ENCODE measurements around the gene ARL6IP6. TPM values are rescaled to one million over a fixed set of nuclear protein-coding genes. Genes with fewer than 3 reads are reported as not detected.
"Not testable (repeated sequence)": the region's sequence is repeated elsewhere in the genome, so short reads cannot be mapped to it uniquely, and the experiment has no call there.

The ARL6IP6 gene
- total and polyA plus RNA-seq, 4 donors, result 19.0 to 59.5 (median 34.2) TPM

GRCh38 chr2:152717228-152718075, 968 bp upstream of the ARL6IP6 start, which contains the start of gene PRPF40A:
TSS of gene PRPF40A (minus strand) at chr2:152717461. CDS start at chr2:152717439, 22 bp downstream.
- H3K4me1 ChIP-seq (ENCODE audit: control insufficient read depth, insufficient read depth, low read length), result peaks cover 3% of the 10 kb centered on the region
- no peaks in the 10 kb centered on the region for H3K27me3 ChIP-seq (ENCODE audit: control insufficient read depth, insufficient read depth, low read length)
- peak; percentile 96 to 99 (median 96) for DNase-seq (ENCODE audit: low read depth in 4 of 6, low spot score in 6 of 6)
- H3K27ac ChIP-seq (ENCODE audit: low read depth, low read length), result peak within 1 kb of the TSS; percentile 99
- WGBS (ENCODE audit: insufficient coverage), result under 1% methylated on average over 46 of the region's 71 CpGs
- peak within 1 kb of the TSS; percentile 99 for H3K4me3 ChIP-seq (ENCODE audit: low read depth, low read length)
- H3K36me3 ChIP-seq (ENCODE audit: control insufficient read depth, insufficient read depth, low read length), result peaks cover 3% of the 10 kb centered on the region
- H3K9me3 ChIP-seq (ENCODE audit: control insufficient read depth, insufficient read depth, low read length), result no peaks in the 10 kb centered on the region

DNA sequence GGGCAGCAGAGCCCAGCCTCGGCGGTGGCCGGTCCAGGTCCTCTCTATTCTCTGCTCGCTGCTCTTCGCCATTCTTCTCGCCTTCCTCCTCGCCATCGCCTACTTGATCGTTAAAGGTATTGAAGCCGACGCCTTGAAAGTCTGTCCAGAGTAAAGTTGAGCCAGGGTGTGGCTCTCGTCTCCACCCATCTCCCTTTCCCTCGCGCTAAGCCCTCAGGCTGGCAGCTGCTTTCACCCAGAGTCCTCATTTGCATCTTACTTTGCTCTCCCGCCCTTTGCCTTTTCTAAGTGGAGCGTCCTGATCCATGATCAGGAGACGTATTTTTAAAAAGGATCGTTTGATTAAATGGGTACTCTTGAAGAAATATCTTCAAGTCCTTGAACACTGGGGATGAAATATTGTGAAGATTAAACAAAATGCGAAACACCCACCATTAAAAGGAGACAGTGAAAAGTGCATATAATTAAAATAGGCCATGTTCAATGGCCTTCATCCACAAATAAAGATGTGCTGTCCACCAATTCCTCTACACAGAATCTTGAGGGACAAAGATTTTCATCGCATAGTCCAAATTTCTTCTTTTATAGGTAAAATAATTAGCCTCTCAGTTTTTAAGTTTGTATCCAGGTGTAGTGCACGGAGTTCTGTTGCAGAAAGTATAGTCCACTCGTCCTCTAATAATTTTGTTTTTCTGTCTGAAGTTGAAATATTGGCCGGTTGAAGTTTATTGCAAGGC, 657 bp downstream of the ARL6IP6 start:
- 0% methylated on average over 10 of the region's 23 CpGs for WGBS (ENCODE audit: insufficient coverage)
- Histone ChIP-seq H3K36me3 (ENCODE audit: control insufficient read depth, insufficient read depth, low read length) (no peaks in the 10 kb centered on the region), H3K9me3 (ENCODE audit: control insufficient read depth, insufficient read depth, low read length) (no peaks in the 10 kb centered on the region), H3K4me3 (ENCODE audit: low read depth, low read length) (peak overlapping the region; percentile 99), H3K27me3 (ENCODE audit: control insufficient read depth, insufficient read depth, low read length) (no peaks in the 10 kb centered on the region), H3K27ac (ENCODE audit: low read depth, low read length) (peak overlapping the region; percentile 99), H3K4me1 (ENCODE audit: control insufficient read depth, insufficient read depth, low read length) (peaks cover 3% of the 10 kb centered on the region)
- DNase-seq (ENCODE audit: low read depth in 4 of 6, low spot score in 6 of 6), result peak in 3 of 6 donors; percentile 13 to 64 (median 62)

- Histone ChIP-seq H3K36me3 (ENCODE audit: control insufficient read depth, insufficient read depth, low read length) (no peaks in the 10 kb centered on the region), H3K9me3 (ENCODE audit: control insufficient read depth, insufficient read depth, low read length) (no peaks in the 10 kb centered on the region), H3K27ac (ENCODE audit: low read depth, low read length) (no peak overlapping the region), H3K4me3 (ENCODE audit: low read depth, low read length) (no peak overlapping the region), H3K27me3 (ENCODE audit: control insufficient read depth, insufficient read depth, low read length) (no peaks in the 10 kb centered on the region), H3K4me1 (ENCODE audit: control insufficient read depth, insufficient read depth, low read length) (peaks cover 2% of the 10 kb centered on the region)
- no peak for DNase-seq (ENCODE audit: low read depth in 4 of 6, low spot score in 6 of 6)
- no CpG with 5 or more reads among the region's 2 CpGs for WGBS (ENCODE audit: insufficient coverage)
These were observed 2.4 kb downstream of the ARL6IP6 start for GRCh38 chr2:152720794-152721193.

GRCh38 chr2:152722639-152723038, 4.2 kb downstream of the ARL6IP6 start:
- not testable (repeated sequence) for H3K4me3 ChIP-seq (ENCODE audit: low read depth, low read length); H3K36me3 ChIP-seq (ENCODE audit: control insufficient read depth, insufficient read depth, low read length); DNase-seq (ENCODE audit: low read depth in 4 of 6, low spot score in 6 of 6); H3K4me1 ChIP-seq (ENCODE audit: control insufficient read depth, insufficient read depth, low read length); H3K27ac ChIP-seq (ENCODE audit: low read depth, low read length); H3K27me3 ChIP-seq (ENCODE audit: control insufficient read depth, insufficient read depth, low read length); H3K9me3 ChIP-seq (ENCODE audit: control insufficient read depth, insufficient read depth, low read length)
- 100% methylated on average over 5 of the region's 8 CpGs for WGBS (ENCODE audit: insufficient coverage)

GRCh38 chr2:152723918-152724317, 5.5 kb downstream of the ARL6IP6 start:
- H3K9me3 ChIP-seq (ENCODE audit: control insufficient read depth, insufficient read depth, low read length), result no peaks in the 10 kb centered on the region
- H3K4me3 ChIP-seq (ENCODE audit: low read depth, low read length), result no peak overlapping the region
- WGBS (ENCODE audit: insufficient coverage), result no CpG with 5 or more reads among the region's 1 CpG
- no peak for DNase-seq (ENCODE audit: low read depth in 4 of 6, low spot score in 6 of 6)
- H3K4me1 ChIP-seq (ENCODE audit: control insufficient read depth, insufficient read depth, low read length), result no peaks in the 10 kb centered on the region
- H3K27me3 ChIP-seq (ENCODE audit: control insufficient read depth, insufficient read depth, low read length), result no peaks in the 10 kb centered on the region
- no peak overlapping the region for H3K27ac ChIP-seq (ENCODE audit: low read depth, low read length)
- no peaks in the 10 kb centered on the region for H3K36me3 ChIP-seq (ENCODE audit: control insufficient read depth, insufficient read depth, low read length)

DNA sequence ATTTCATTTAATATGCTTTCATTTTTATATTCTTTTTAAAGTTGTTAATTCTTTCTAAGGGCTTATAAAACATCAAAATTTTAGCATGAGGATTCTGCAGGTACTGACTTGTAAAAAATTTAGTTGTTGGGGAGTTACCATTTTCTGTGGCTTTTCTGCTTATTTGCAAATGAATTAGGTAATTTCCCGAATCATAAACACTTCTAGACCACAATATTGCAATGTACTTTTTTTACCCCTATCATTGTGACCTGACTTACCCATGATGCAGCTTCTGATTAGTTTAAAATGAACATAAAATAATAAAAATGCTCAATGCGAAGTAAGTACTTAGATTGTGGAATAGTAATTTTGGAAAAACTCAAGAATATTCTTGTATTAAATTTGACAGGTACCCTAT, 11.4 kb downstream of the ARL6IP6 start:
- Histone ChIP-seq H3K27ac (ENCODE audit: low read depth, low read length) (no peak overlapping the region), H3K36me3 (ENCODE audit: control insufficient read depth, insufficient read depth, low read length) (no peaks in the 10 kb centered on the region), H3K4me1 (ENCODE audit: control insufficient read depth, insufficient read depth, low read length) (no peaks in the 10 kb centered on the region), H3K4me3 (ENCODE audit: low read depth, low read length) (no peak overlapping the region), H3K9me3 (ENCODE audit: control insufficient read depth, insufficient read depth, low read length) (no peaks in the 10 kb centered on the region), H3K27me3 (ENCODE audit: control insufficient read depth, insufficient read depth, low read length) (no peaks in the 10 kb centered on the region)
- no CpG with 5 or more reads among the region's 2 CpGs for WGBS (ENCODE audit: insufficient coverage)
- DNase-seq (ENCODE audit: low read depth in 4 of 6, low spot score in 6 of 6), result no peak

- Histone ChIP-seq H3K27ac (ENCODE audit: low read depth, low read length) (no peak overlapping the region), H3K36me3 (ENCODE audit: control insufficient read depth, insufficient read depth, low read length) (no peaks in the 10 kb centered on the region), H3K9me3 (ENCODE audit: control insufficient read depth, insufficient read depth, low read length) (no peaks in the 10 kb centered on the region), H3K4me1 (ENCODE audit: control insufficient read depth, insufficient read depth, low read length) (no peaks in the 10 kb centered on the region), H3K4me3 (ENCODE audit: low read depth, low read length) (no peak overlapping the region), H3K27me3 (ENCODE audit: control insufficient read depth, insufficient read depth, low read length) (no peaks in the 10 kb centered on the region)
- no peak for DNase-seq (ENCODE audit: low read depth in 4 of 6, low spot score in 6 of 6)
- WGBS (ENCODE audit: insufficient coverage), result 67% methylated on average over 1 of the region's 1 CpG
These were observed 12.3 kb downstream of the ARL6IP6 start for GRCh38 chr2:152730591-152731333.

GRCh38 chr2:152737509-152737908, 19.1 kb downstream of the ARL6IP6 start:
- H3K27me3 ChIP-seq (ENCODE audit: control insufficient read depth, insufficient read depth, low read length); H3K9me3 ChIP-seq (ENCODE audit: control insufficient read depth, insufficient read depth, low read length); H3K4me3 ChIP-seq (ENCODE audit: low read depth, low read length); DNase-seq (ENCODE audit: low read depth in 4 of 6, low spot score in 6 of 6); H3K4me1 ChIP-seq (ENCODE audit: control insufficient read depth, insufficient read depth, low read length); H3K27ac ChIP-seq (ENCODE audit: low read depth, low read length); H3K36me3 ChIP-seq (ENCODE audit: control insufficient read depth, insufficient read depth, low read length): not testable (repeated sequence)
- WGBS (ENCODE audit: insufficient coverage), result 100% methylated on average over 1 of the region's 1 CpG

DNA sequence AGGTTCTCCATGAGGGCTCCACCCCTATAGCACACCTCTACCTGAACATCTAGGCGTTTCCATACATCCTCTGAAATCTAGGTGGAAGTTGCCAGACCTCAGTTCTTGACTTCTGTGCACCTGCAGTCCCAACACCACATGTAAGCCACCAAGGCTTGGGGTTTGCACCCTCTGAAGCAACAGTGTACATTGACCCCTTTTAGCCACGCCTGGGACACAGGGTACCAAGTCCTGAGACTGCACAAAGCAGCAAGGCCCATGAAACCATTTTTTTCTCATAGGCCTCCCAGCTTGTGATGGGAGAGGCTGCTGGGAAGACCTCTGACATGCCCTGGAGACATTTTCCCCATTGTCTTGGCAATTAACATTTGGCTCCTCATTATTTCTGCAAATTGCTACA, 20.0 kb downstream of the ARL6IP6 start:
- H3K4me1 ChIP-seq (ENCODE audit: control insufficient read depth, insufficient read depth, low read length), result no peaks in the 10 kb centered on the region
- H3K4me3 ChIP-seq (ENCODE audit: low read depth, low read length), result no peak overlapping the region
- no peaks in the 10 kb centered on the region for H3K27me3 ChIP-seq (ENCODE audit: control insufficient read depth, insufficient read depth, low read length)
- 100% methylated on average over 2 of the region's 2 CpGs for WGBS (ENCODE audit: insufficient coverage)
- H3K36me3 ChIP-seq (ENCODE audit: control insufficient read depth, insufficient read depth, low read length), result peaks cover 4% of the 10 kb centered on the region
- no peak for DNase-seq (ENCODE audit: low read depth in 4 of 6, low spot score in 6 of 6)
- no peaks in the 10 kb centered on the region for H3K9me3 ChIP-seq (ENCODE audit: control insufficient read depth, insufficient read depth, low read length)
- no peak overlapping the region for H3K27ac ChIP-seq (ENCODE audit: low read depth, low read length)

Data from spinal cord (tissue), 10 donors.